H1 (cell line): ENCODE data around the gene CUX1. TPM values are rescaled to one million over a fixed set of nuclear protein-coding genes. Genes with fewer than 3 reads are reported as not detected.
A peak's percentile ranks its signal among the peaks of the same experiment; 100 is the strongest.

Experiments
- ATF2 ChIP-seq: IDR thresholded peaks from 2 replicates; pipeline ENCODE4 v1.6.1; 2012; ENCODE audit warnings: low read length, inconsistent platforms
- CBX8 ChIP-seq: fragments of 300-800, 300-1000 bp; sonication (generic); IDR thresholded peaks from 2 replicates; pipeline ENCODE4 v1.7.1; 2016; ENCODE audit warnings: low read depth, low read length, borderline replicate concordance
- CTBP2 ChIP-seq: IDR thresholded peaks from 2 replicates; pipeline ENCODE4 v1.7.0; 2011; ENCODE audit warnings: borderline replicate concordance, mild to moderate bottlenecking, moderate library complexity, mixed read lengths, low read length; ENCODE audit not compliant: insufficient read depth, insufficient read length
- GABPA ChIP-seq: IDR thresholded peaks from 2 replicates; pipeline ENCODE4 v1.6.1; 2011; ENCODE audit warnings: mild to moderate bottlenecking, low read length, moderate library complexity, borderline replicate concordance; ENCODE audit not compliant: insufficient read depth
- SIRT6 ChIP-seq: IDR thresholded peaks from one replicate; pipeline ENCODE4 v1.7.1; 2012; ENCODE audit warnings: low read length, inconsistent platforms
- SIX5 ChIP-seq: IDR thresholded peaks from 2 replicates; pipeline ENCODE4 v1.6.1; 2011; ENCODE audit warnings: mild to moderate bottlenecking, low read depth, low read length
- SRF ChIP-seq: IDR thresholded peaks from 2 replicates; pipeline ENCODE4 v1.6.1; 2011; ENCODE audit warnings: mild to moderate bottlenecking, low read depth, low read length, moderate library complexity
- TBP ChIP-seq: IDR thresholded peaks from 2 replicates; pipeline ENCODE4 v1.6.1; 2011; ENCODE audit warnings: low read depth, low read length, improper control_type of control experiment
- TEAD4 ChIP-seq: IDR thresholded peaks from 2 replicates; pipeline ENCODE4 v1.6.1; 2012; ENCODE audit warnings: low read depth, low read length, inconsistent platforms, mixed read lengths
- polyA plus RNA-seq, 7 experiments: library from polyadenylated mRNA; depleted of rRNA in 3 of 7; stranded (reverse) in 5 of 7; unstranded in 2 of 7; fragments of >200 nt in 5 of 7; fragments of 200-250 nt in 2 of 7; gene quantifications; 1 replicate in 5 of 7; 2 replicates in 1 of 7; 4 replicates in 1 of 7; pipeline versions ENCODE4 v1.2.1 to v1.2.3, GENCODE V29; 2011 to 2013; ENCODE audit warnings: missing spikeins in 2 of 7, mixed read lengths in 2 of 7
- total RNA-seq: library from RNA; stranded (reverse); fragmentation: NEBNext Ultra II Directional; extraction: Animal tissue kit (Norgen Biotek cat#: 25700); gene quantifications from 2 replicates; pipeline ENCODE4 v1.2.1, GENCODE V29; 2021

The CUX1 gene
- total and polyA plus RNA-seq, 2 of the 8 experiments (the other 6 are each of a cell fraction or from before 2014, with no cell fraction given): 21.6 to 65.9 TPM

- 0 out of 2 replicates have a peak, but pooled peaks have one; percentile 45 for TF ChIP-seq GABPA
- no peak for TF ChIP-seq SIX5
- TF ChIP-seq ATF2: no peak
- TF ChIP-seq TBP: no peak
- TF ChIP-seq SIRT6: no peak
- TF ChIP-seq CTBP2: no peak
- TF ChIP-seq TEAD4: no peak
- no peak for TF ChIP-seq SRF
- TF ChIP-seq CBX8: no peak
These were observed 419.3 kb downstream of the CUX1 start (continued) for GRCh38 chr7:102236592-102237287.
